Left lung (tissue), 10 donors: ENCODE measurements around the gene TMEM184B. TPM values are rescaled to one million over a fixed set of nuclear protein-coding genes. Genes with fewer than 3 reads are reported as not detected.

Source experiments
- ATAC-seq: fragments of 200-7000 bp; cut with Tn5 transposase; one replicate; pipeline ENCODE4 v1.9.1; 2020; ENCODE audit warnings: moderate library complexity
- DNase-seq, 4 donors: peaks; one replicate each; pipeline ENCODE4 v3.0.0-alpha.2; 2013 to 2020
- H3K27ac ChIP-seq, 2 donors: fragments of 200-600 bp; sonication (generic) in 1 of 2; one replicate each; pipeline versions ENCODE4 v1.5.0 to v1.8.0; 2020 to 2021
- H3K27me3 ChIP-seq, 2 donors: fragments of 200-600 bp; sonication (generic) in 1 of 2; one replicate each; pipeline versions ENCODE4 v1.5.0 to v1.8.0; 2020 to 2021
- H3K36me3 ChIP-seq, 2 donors: fragments of 200-600 bp; sonication (generic) in 1 of 2; one replicate each; pipeline versions ENCODE4 v1.5.0 to v1.8.0; 2020 to 2021
- H3K4me1 ChIP-seq, 2 donors: fragments of 200-600 bp; one replicate each; pipeline ENCODE4 v1.8.0; 2021
- H3K4me3 ChIP-seq, 2 donors: fragments of 200-600 bp; sonication (generic) in 1 of 2; one replicate each; pipeline versions ENCODE4 v1.5.0 to v1.8.0; 2020 to 2021; ENCODE audit warnings: mild to moderate bottlenecking in 1 of 2
- H3K9me3 ChIP-seq, 2 donors: fragments of 200-600 bp; sonication (generic) in 1 of 2; one replicate each; pipeline versions ENCODE4 v1.5.0 to v1.8.0; 2020 to 2021
- CTCF ChIP-seq, 2 donors: fragments of 200-600 bp; sonication (generic) in 1 of 2; IDR thresholded peaks; one replicate each; pipeline versions ENCODE4 v1.5.0 to v1.8.0; 2021; ENCODE audit warnings: antibody characterized with exemption in 2 of 2
- intact Hi-C, 2 donors: fragments of 100-400 bp; cut with DNase I; formaldehyde crosslinking; loops; one replicate each; pipeline versions ENCODE4 v1.11.2 to v1.14.2; 2022
- polyA plus RNA-seq, 6 donors: library from polyadenylated mRNA; unstranded; fragments of 120-200 nt; gene quantifications; one replicate each; pipeline ENCODE4 v1.2.1, GENCODE V29; 2013; ENCODE audit not compliant: insufficient read length in 6 of 6
- total RNA-seq, 2 donors: library from RNA; stranded (reverse); fragmentation: NEBNext Ultra II Directional; extraction: Animal tissue kit (Norgen Biotek cat#: 25700); gene quantifications; one replicate each; pipeline ENCODE4 v1.2.1, GENCODE V29; 2021
- donor health status: DM: no; HTN: yes; CAD: no.
- donor health status: DM: no; HTN: no; CAD: no.

TMEM184B gene
- total and polyA plus RNA-seq, 8 donors, result 33.7 to 98.3 (median 39.8) TPM

- no peak for TF ChIP-seq CTCF (IDR thresholded peaks at IDR 0.05)
- no peak for ATAC-seq
- intact Hi-C loops, result no loop called here
Observed at GRCh38 chr22:38248280-38248679, 24.5 kb downstream of the TMEM184B start.

GRCh38 chr22:38247713-38248112 is 25.1 kb downstream of the TMEM184B start:
- no peak for DNase-seq
- Histone ChIP-seq H3K4me1 (peaks cover 13 to 18% of the 10 kb centered on the region in 2 donors), H3K27me3 (no peaks in the 10 kb centered on the region), H3K27ac (no peak overlapping the region), H3K9me3 (no peaks in the 10 kb centered on the region), H3K36me3 (peaks cover 0 to 56% of the 10 kb centered on the region in 2 donors), H3K4me3 (no peak overlapping the region)
- ATAC-seq, result no peak
- intact Hi-C loops, result no loop called here
- no peak for TF ChIP-seq CTCF (IDR thresholded peaks at IDR 0.05)

More at GRCh38 chr22:38248280-38248679, 24.5 kb downstream of the TMEM184B start:
- no peaks in the 10 kb centered on the region for H3K9me3 ChIP-seq
- H3K4me3 ChIP-seq, result no peak overlapping the region
- peaks cover 8 to 14% of the 10 kb centered on the region in 2 donors for H3K4me1 ChIP-seq
- H3K27ac ChIP-seq, result no peak overlapping the region
- peaks cover 0 to 51% of the 10 kb centered on the region in 2 donors for H3K36me3 ChIP-seq
- H3K27me3 ChIP-seq, result no peaks in the 10 kb centered on the region
- DNase-seq, result no peak

DNA sequence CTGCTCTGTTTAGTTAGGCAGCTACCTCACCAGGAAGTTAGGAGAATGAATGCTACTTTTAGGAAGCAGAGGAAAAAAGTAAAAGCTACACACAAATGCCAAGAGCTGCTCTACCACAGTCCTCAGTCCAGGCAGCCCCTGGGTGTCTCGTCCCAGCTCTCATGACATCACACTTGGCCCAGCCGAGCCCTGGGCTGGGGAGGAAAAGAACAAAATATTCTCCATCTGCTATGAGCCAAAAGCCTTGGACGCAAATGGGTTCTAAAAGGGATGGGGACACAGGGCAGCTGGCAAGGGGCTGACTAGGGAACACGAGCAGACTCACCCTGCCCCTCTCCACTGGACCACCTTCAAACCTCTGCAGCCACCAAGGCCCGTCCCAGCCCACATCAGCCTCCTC is 26.1 kb downstream of the TMEM184B start:
- ATAC-seq, result peak; percentile 8
- TF ChIP-seq CTCF (IDR thresholded peaks at IDR 0.05), result no peak
- peaks cover 0 to 61% of the 10 kb centered on the region in 2 donors for H3K36me3 ChIP-seq
- H3K4me1 ChIP-seq, result peaks cover 17 to 22% of the 10 kb centered on the region in 2 donors
- H3K27me3 ChIP-seq, result no peaks in the 10 kb centered on the region
- intact Hi-C loops, result no loop called here
- H3K27ac ChIP-seq, result peak overlapping the region in 1 of 2 donors; percentile 19
- H3K4me3 ChIP-seq, result no peak overlapping the region
- no peaks in the 10 kb centered on the region for H3K9me3 ChIP-seq
- no peak for DNase-seq

DNA sequence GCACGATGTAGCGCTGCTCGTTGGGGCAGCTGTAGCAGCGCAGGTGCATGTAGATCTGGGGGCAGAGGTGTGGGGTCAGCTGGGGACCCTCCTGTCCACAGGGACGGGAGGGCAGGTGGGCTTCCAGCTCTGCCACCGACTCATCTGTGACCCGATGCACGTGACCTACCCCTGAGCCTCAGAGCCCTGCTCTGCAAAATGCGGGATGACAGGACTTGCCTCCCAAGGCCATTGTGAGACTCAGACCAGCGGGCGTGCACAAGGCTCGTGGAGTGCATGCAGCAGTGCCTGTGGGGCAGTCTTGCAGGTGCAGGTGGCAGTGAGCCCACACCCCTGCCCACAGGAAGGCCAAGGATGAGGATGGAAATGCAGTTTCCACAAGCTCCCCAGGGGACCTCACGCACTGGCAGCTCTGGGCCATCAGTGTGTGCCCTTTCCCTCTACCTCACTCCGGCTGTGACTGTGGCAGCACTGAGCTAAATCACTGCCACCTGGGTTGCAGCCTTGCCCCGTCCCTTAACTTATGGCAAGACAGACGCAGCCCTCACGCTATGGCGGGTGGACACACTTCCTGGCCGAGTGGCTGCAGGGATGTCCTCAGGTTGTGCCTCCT is 26.7 kb downstream of the TMEM184B start:
- DNase-seq, result no peak
- Histone ChIP-seq H3K36me3 (peaks cover 0 to 61% of the 10 kb centered on the region in 2 donors), H3K4me1 (peaks cover 14 to 20% of the 10 kb centered on the region in 2 donors), H3K27me3 (no peaks in the 10 kb centered on the region), H3K4me3 (no peak overlapping the region), H3K9me3 (no peaks in the 10 kb centered on the region), H3K27ac (no peak overlapping the region)
- no peak for ATAC-seq
- intact Hi-C loops, result no loop called here
- no peak for TF ChIP-seq CTCF (IDR thresholded peaks at IDR 0.05)

DNA sequence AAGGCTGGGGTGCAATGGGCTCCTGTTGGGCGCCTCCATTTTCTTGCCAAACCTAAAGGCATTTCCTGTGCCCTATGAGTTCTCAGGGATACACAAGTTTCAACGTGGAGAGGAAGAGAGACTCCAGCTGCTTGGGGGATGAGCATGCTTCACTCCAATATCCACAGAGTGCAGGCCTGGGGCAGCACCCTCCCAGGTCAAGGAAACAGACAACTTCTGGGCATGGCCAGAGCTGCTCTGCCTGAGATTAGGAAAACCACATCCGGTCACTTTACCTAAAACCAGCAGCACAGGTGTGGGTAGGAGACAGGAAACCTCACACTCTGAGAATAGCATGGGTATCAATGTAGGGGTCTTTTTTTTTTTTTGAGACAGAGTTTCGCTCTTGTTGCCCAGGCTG is 28.7 kb downstream of the TMEM184B start:
- no peak for TF ChIP-seq CTCF (IDR thresholded peaks at IDR 0.05)
- H3K9me3 ChIP-seq, result no peaks in the 10 kb centered on the region
- peaks cover 0 to 54% of the 10 kb centered on the region in 2 donors for H3K36me3 ChIP-seq
- H3K4me3 ChIP-seq, result no peak overlapping the region
- ATAC-seq (no peak), DNase-seq (no peak)
- H3K27me3 ChIP-seq, result no peaks in the 10 kb centered on the region
- peaks cover 15 to 38% of the 10 kb centered on the region in 2 donors for H3K4me1 ChIP-seq
- intact Hi-C loops, result no loop called here
- H3K27ac ChIP-seq, result peak overlapping the region in 1 of 2 donors; percentile 49
